Activated T-helper 1 cell treated with anti-CD3 and anti-CD28 coated beads, Interleukin-12 subunit alpha, Interleukin-12 subunit beta, Interleukin-2, Interleukin-4 antibody, amounts not matched to agents 30 ng/mL and 10 ng/mL and 1 ng/mL, durations not matched to agents 14 hours and 24 hours and 36 hours (primary cell): Measurements from ENCODE around the gene ERN1. TPM values are rescaled to one million over a fixed set of nuclear protein-coding genes. Genes with fewer than 3 reads are reported as not detected.

Source experiments
- DNase-seq: peaks from one replicate; pipeline ENCODE4 v3.0.0; 2021; ENCODE audit warnings: low spot score
- H3K27ac Mint-ChIP-seq: one replicate; pipeline ENCODE4 v1.8.0; 2021; ENCODE audit warnings: mild to moderate bottlenecking, mixed read lengths
- H3K27me3 Mint-ChIP-seq: one replicate; pipeline ENCODE4 v1.8.0; 2022; ENCODE audit warnings: mild to moderate bottlenecking, moderate library complexity, mixed read lengths; ENCODE audit not compliant: insufficient read depth
- H3K36me3 Mint-ChIP-seq: one replicate; pipeline ENCODE4 v1.8.0; 2021; ENCODE audit warnings: low read depth, mixed read lengths
- H3K4me1 Mint-ChIP-seq: one replicate; pipeline ENCODE4 v1.8.0; 2021; ENCODE audit warnings: low read depth, mixed read lengths
- H3K4me3 Mint-ChIP-seq: one replicate; pipeline ENCODE4 v1.8.0; 2021; ENCODE audit warnings: mild to moderate bottlenecking, moderate library complexity, mixed read lengths
- H3K9me3 Mint-ChIP-seq: one replicate; pipeline ENCODE4 v1.8.0; 2021; ENCODE audit warnings: mixed read lengths
- intact Hi-C: fragments of 100-400 bp; cut with micrococcal nuclease; formaldehyde crosslinking; loops from one replicate; pipeline ENCODE4 v1.15.1; 2024
- total RNA-seq: library from RNA; stranded (reverse); gene quantifications from 2 replicates; pipeline ENCODE4 v1.2.3, GENCODE V29; 2022

ERN1 gene
- total RNA-seq, 1 donor from 2014 or later = 90.0 TPM

GRCh38 chr17:64092113-64092512 lies 37.8 kb downstream of the ERN1 start:
- Mint-ChIP-seq H3K27ac (peak overlapping the region; percentile 96), H3K4me3 (peak overlapping the region; percentile 47), H3K27me3 (no peaks in the 10 kb centered on the region), H3K9me3 (no peaks in the 10 kb centered on the region), H3K36me3 (peaks cover 67% of the 10 kb centered on the region), H3K4me1 (peaks cover 95% of the 10 kb centered on the region)
- no peak for DNase-seq
- intact Hi-C loops = loop anchor here (2.0 kb wide), 1 partner anchor 17 kb away; no protein-coding TSS in a partner anchor

GRCh38 chr17:64091571-64091970 lies 38.4 kb downstream of the ERN1 start:
- peak overlapping the region; percentile 81 for H3K4me3 Mint-ChIP-seq
- DNase-seq = no peak
- peaks cover 93% of the 10 kb centered on the region for H3K4me1 Mint-ChIP-seq
- H3K9me3 Mint-ChIP-seq = no peaks in the 10 kb centered on the region
- H3K27me3 Mint-ChIP-seq = no peaks in the 10 kb centered on the region
- H3K27ac Mint-ChIP-seq = peak overlapping the region; percentile 98
- peaks cover 63% of the 10 kb centered on the region for H3K36me3 Mint-ChIP-seq
- intact Hi-C loops = loop anchor here (1.0 kb wide), 5 partner anchors 9 to 39 kb away; partner anchors contain the start of gene ERN1

GRCh38 chr17:64091116-64091515 lies 38.8 kb downstream of the ERN1 start:
- Mint-ChIP-seq H3K4me1 (peaks cover 89% of the 10 kb centered on the region), H3K27ac (peak overlapping the region; percentile 98)

GRCh38 chr17:64090144-64090543 lies 39.8 kb downstream of the ERN1 start:
- peaks cover 79% of the 10 kb centered on the region for H3K4me1 Mint-ChIP-seq
- intact Hi-C loops = no loop called here
- peak overlapping the region; percentile 47 for H3K4me3 Mint-ChIP-seq
- peaks cover 51% of the 10 kb centered on the region for H3K36me3 Mint-ChIP-seq
- peak overlapping the region; percentile 98 for H3K27ac Mint-ChIP-seq
- H3K27me3 Mint-ChIP-seq = no peaks in the 10 kb centered on the region
- no peaks in the 10 kb centered on the region for H3K9me3 Mint-ChIP-seq
- DNase-seq = no peak

More at GRCh38 chr17:64091116-64091515, 38.8 kb downstream of the ERN1 start:
- intact Hi-C loops = loop anchor here (1.0 kb wide), 5 partner anchors 9 to 39 kb away; partner anchors contain the start of gene ERN1
- H3K9me3 Mint-ChIP-seq = no peaks in the 10 kb centered on the region
- DNase-seq = peak; percentile 20
- no peaks in the 10 kb centered on the region for H3K27me3 Mint-ChIP-seq
- peak overlapping the region; percentile 81 for H3K4me3 Mint-ChIP-seq
- H3K36me3 Mint-ChIP-seq = peaks cover 60% of the 10 kb centered on the region

- no peaks in the 10 kb centered on the region for H3K9me3 Mint-ChIP-seq
- DNase-seq = no peak
- H3K27ac Mint-ChIP-seq = peak overlapping the region; percentile 81
- peaks cover 34% of the 10 kb centered on the region for H3K36me3 Mint-ChIP-seq
- intact Hi-C loops = no loop called here
- H3K4me1 Mint-ChIP-seq = peaks cover 54% of the 10 kb centered on the region
- peak overlapping the region; percentile 61 for H3K4me3 Mint-ChIP-seq
- no peaks in the 10 kb centered on the region for H3K27me3 Mint-ChIP-seq
Observed at GRCh38 chr17:64087252-64088005, 42.5 kb downstream of the ERN1 start.

GRCh38 chr17:64085650-64086005 lies 44.3 kb downstream of the ERN1 start:
- H3K4me3 Mint-ChIP-seq = no peak overlapping the region
- no peak overlapping the region for H3K27ac Mint-ChIP-seq
- H3K36me3 Mint-ChIP-seq = peaks cover 29% of the 10 kb centered on the region
- DNase-seq = no peak
- peaks cover 36% of the 10 kb centered on the region for H3K4me1 Mint-ChIP-seq
- H3K27me3 Mint-ChIP-seq = no peaks in the 10 kb centered on the region
- intact Hi-C loops = no loop called here
- no peaks in the 10 kb centered on the region for H3K9me3 Mint-ChIP-seq

GRCh38 chr17:64084940-64085649 lies 44.8 kb downstream of the ERN1 start:
- Mint-ChIP-seq H3K36me3 (peaks cover 30% of the 10 kb centered on the region), H3K27me3 (no peaks in the 10 kb centered on the region), H3K27ac (no peak overlapping the region), H3K4me3 (no peak overlapping the region), H3K4me1 (peaks cover 30% of the 10 kb centered on the region), H3K9me3 (no peaks in the 10 kb centered on the region)
- no peak for DNase-seq
- intact Hi-C loops = loop anchor here (5.0 kb wide), 1 partner anchor 58 kb away; no protein-coding TSS in a partner anchor

GRCh38 chr17:64084086-64084939 lies 45.6 kb downstream of the ERN1 start:
- Mint-ChIP-seq H3K27me3 (no peaks in the 10 kb centered on the region), H3K36me3 (peaks cover 27% of the 10 kb centered on the region), H3K4me3 (no peak overlapping the region), H3K9me3 (no peaks in the 10 kb centered on the region), H3K27ac (no peak overlapping the region), H3K4me1 (peaks cover 23% of the 10 kb centered on the region)
- DNase-seq = no peak
- intact Hi-C loops = loop anchor here (5.0 kb wide), 1 partner anchor 57 kb away; no protein-coding TSS in a partner anchor

- Mint-ChIP-seq H3K36me3 (peaks cover 30% of the 10 kb centered on the region), H3K4me3 (no peak overlapping the region), H3K27ac (no peak overlapping the region), H3K4me1 (peaks cover 19% of the 10 kb centered on the region), H3K27me3 (no peaks in the 10 kb centered on the region), H3K9me3 (no peaks in the 10 kb centered on the region)
- intact Hi-C loops = loop anchor here (2.0 to 5.0 kb wide), 2 partner anchors 13 to 56 kb away; no protein-coding TSS in a partner anchor
- no peak for DNase-seq
Observed at GRCh38 chr17:64083563-64084085, 46.3 kb downstream of the ERN1 start.

- intact Hi-C loops = loop anchor here (2.0 to 5.0 kb wide), 2 partner anchors 14 to 56 kb away; no protein-coding TSS in a partner anchor
- Mint-ChIP-seq H3K27ac (no peak overlapping the region), H3K4me3 (peak overlapping the region; percentile 60), H3K9me3 (no peaks in the 10 kb centered on the region), H3K36me3 (peaks cover 29% of the 10 kb centered on the region), H3K27me3 (no peaks in the 10 kb centered on the region), H3K4me1 (peaks cover 13% of the 10 kb centered on the region)
- DNase-seq = no peak
Observed at GRCh38 chr17:64083093-64083492, 46.9 kb downstream of the ERN1 start.

GRCh38 chr17:64081802-64082799 lies 47.8 kb downstream of the ERN1 start:
- no peaks in the 10 kb centered on the region for H3K27me3 Mint-ChIP-seq
- H3K36me3 Mint-ChIP-seq = peaks cover 32% of the 10 kb centered on the region
- no peaks in the 10 kb centered on the region for H3K9me3 Mint-ChIP-seq
- peaks cover 8% of the 10 kb centered on the region for H3K4me1 Mint-ChIP-seq
- intact Hi-C loops = loop anchor here (1.0 to 5.0 kb wide), 8 partner anchors 9 to 424 kb away; partner anchors contain the start of genes CEP95, DDX5 and ERN1
- no peak overlapping the region for H3K27ac Mint-ChIP-seq
- DNase-seq = peak; percentile 53
- peak overlapping the region; percentile 60 for H3K4me3 Mint-ChIP-seq
